Gastrocnemius medialis (tissue), 4 donors: Measurements from ENCODE around the gene CA4.

Experiments
- CTCF ChIP-seq, 5 experiments: fragments of 450-650 bp in 3 of 5; fragments of 200-600 bp in 2 of 5; sonication (generic) in 2 of 5; IDR thresholded peaks in 4 of 5; conservative IDR thresholded peaks in 1 of 5; 1 replicate in 4 of 5; 2 replicates in 1 of 5; pipeline ENCODE4 v1.5.1; 2016 to 2019; ENCODE audit warnings: antibody characterized with exemption in 5 of 5, mild to moderate bottlenecking in 3 of 5, moderate library complexity in 3 of 5
- POLR2A ChIP-seq, 2 donors: fragments of 450-650 bp; IDR thresholded peaks; one replicate each; pipeline ENCODE4 v1.6.1; 2017; ENCODE audit warnings: antibody characterized with exemption in 2 of 2, mild to moderate bottlenecking in 2 of 2, moderate library complexity in 2 of 2

- TF ChIP-seq POLR2A (IDR thresholded peaks at IDR 0.05) = no peak
- TF ChIP-seq CTCF (IDR thresholded peaks at IDR 0.05 in 4 of 5, conservative IDR thresholded peaks at IDR 0.05 in 1 of 5) = no peak
These were observed 8.4 kb upstream of the CA4 start for GRCh38 chr17:60141111-60142018.
